ENCODE measurements around the gene TIMM21.

- no peak for TF ChIP-seq MXI1 (conservative IDR thresholded peaks at IDR 0.05; ENCODE audit: poor library complexity, severe bottlenecking)
- no peak for TF ChIP-seq CTCF (IDR thresholded peaks at IDR 0.05; ENCODE audit: poor library complexity, severe bottlenecking)
- TF ChIP-seq EP300 (conservative IDR thresholded peaks at IDR 0.05; ENCODE audit: poor library complexity, severe bottlenecking): no peak
- TF ChIP-seq RAD21 (conservative IDR thresholded peaks at IDR 0.05): no peak
- no peak for TF ChIP-seq POLR2AphosphoS5 (IDR thresholded peaks at IDR 0.05)
- no peak for TF ChIP-seq TAF1 (IDR thresholded peaks at IDR 0.05; ENCODE audit: low read depth)
Measured at GRCh38 chr18:74178884-74179283, 30.6 kb downstream of the TIMM21 start.

All from neural cell (in vitro differentiated cells).